Mucosa of descending colon (tissue), 3 donors: ENCODE data around the gene TMEM80. TPM values are rescaled to one million over a fixed set of nuclear protein-coding genes. Genes with fewer than 3 reads are reported as not detected.
A peak's percentile ranks its signal among the peaks of the same experiment; 100 is the strongest.

ENCODE experiments used
- ATAC-seq: fragments of 200-7000 bp; cut with Tn5 transposase; one replicate; pipeline ENCODE4 v1.9.1; 2020; ENCODE audit warnings: mild to moderate bottlenecking, moderate library complexity
- DNase-seq, 3 donors: peaks; one replicate each; pipeline ENCODE4 v3.0.0-alpha.2; 2020
- H3K36me3 ChIP-seq: fragments of 200-600 bp; one replicate; pipeline ENCODE4 v1.8.0; 2021; ENCODE audit warnings: low read depth, mild to moderate bottlenecking
- H3K4me1 ChIP-seq: fragments of 200-600 bp; one replicate; pipeline ENCODE4 v1.8.0; 2021; ENCODE audit warnings: low read depth, mild to moderate bottlenecking
- H3K4me3 ChIP-seq: fragments of 200-600 bp; one replicate; pipeline ENCODE4 v1.8.0; 2021; ENCODE audit warnings: mild to moderate bottlenecking
- H3K9me3 ChIP-seq: fragments of 200-600 bp; one replicate; pipeline ENCODE4 v1.8.0; 2021; ENCODE audit warnings: mild to moderate bottlenecking
- intact Hi-C, 2 donors: fragments of 100-400 bp; cut with DNase I in 1 of 2; cut with micrococcal nuclease in 1 of 2; formaldehyde crosslinking; loops; one replicate each; pipeline versions ENCODE4 v1.11.0 to v1.11.1; 2022; cut with DNase I, micrococcal nuclease
- total RNA-seq, 3 donors: library from RNA; stranded (reverse); fragmentation: NEBNext Ultra II Directional in 2 of 3; extraction: Animal tissue kit (Norgen Biotek cat#: 25700) in 2 of 3; gene quantifications; one replicate each; pipeline versions ENCODE4 v1.2.1 to v1.2.4, GENCODE V29; 2021 to 2023
- TF ChIP-seq, protein P1 (sequence below): fragments of 200-600 bp; IDR thresholded peaks from one replicate; pipeline ENCODE4 v1.8.0; 2022; ENCODE audit warnings: antibody characterized with exemption, mild to moderate bottlenecking
- donor health status: DM: no; HTN: no; CAD: no; lungs with moderate emphysema.
- donor health status: DM: no; HTN: no; CAD: no.
- donor health status: DM: no; HTN: yes; CAD: no.

The TMEM80 gene
- total RNA-seq, 3 donors from 2014 or later, result 31.6 to 43.1 (median 38.0) TPM

DNA sequence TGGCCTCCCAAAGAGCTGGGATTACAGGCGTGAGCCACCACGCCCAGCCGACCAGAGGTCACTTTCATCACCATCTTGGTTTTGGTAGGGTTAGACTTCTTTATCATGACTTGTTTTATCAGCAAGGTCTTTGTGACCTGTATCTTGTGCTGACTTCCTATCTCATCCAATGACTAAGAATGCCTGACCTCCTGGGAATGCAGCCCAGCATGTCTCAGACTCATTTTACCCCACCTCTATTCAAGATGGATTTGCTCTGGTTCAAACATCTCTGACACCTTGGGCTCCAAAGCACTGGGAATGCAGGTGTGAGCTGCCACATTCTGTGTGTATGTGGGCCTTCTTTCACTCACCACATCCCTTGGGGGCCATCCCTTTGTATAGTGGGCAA, 46.5 kb downstream of the TMEM80 start:
- intact Hi-C loops, result no loop called here
- ATAC-seq, result no peak
- no peaks in the 10 kb centered on the region for H3K9me3 ChIP-seq
- no peaks in the 10 kb centered on the region for H3K36me3 ChIP-seq
- DNase-seq, result no peak
- TF ChIP-seq, protein P1, sequence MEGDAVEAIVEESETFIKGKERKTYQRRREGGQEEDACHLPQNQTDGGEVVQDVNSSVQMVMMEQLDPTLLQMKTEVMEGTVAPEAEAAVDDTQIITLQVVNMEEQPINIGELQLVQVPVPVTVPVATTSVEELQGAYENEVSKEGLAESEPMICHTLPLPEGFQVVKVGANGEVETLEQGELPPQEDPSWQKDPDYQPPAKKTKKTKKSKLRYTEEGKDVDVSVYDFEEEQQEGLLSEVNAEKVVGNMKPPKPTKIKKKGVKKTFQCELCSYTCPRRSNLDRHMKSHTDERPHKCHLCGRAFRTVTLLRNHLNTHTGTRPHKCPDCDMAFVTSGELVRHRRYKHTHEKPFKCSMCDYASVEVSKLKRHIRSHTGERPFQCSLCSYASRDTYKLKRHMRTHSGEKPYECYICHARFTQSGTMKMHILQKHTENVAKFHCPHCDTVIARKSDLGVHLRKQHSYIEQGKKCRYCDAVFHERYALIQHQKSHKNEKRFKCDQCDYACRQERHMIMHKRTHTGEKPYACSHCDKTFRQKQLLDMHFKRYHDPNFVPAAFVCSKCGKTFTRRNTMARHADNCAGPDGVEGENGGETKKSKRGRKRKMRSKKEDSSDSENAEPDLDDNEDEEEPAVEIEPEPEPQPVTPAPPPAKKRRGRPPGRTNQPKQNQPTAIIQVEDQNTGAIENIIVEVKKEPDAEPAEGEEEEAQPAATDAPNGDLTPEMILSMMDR, result no peak
- no peak overlapping the region for H3K4me3 ChIP-seq
- H3K4me1 ChIP-seq, result peaks cover 4% of the 10 kb centered on the region

DNA sequence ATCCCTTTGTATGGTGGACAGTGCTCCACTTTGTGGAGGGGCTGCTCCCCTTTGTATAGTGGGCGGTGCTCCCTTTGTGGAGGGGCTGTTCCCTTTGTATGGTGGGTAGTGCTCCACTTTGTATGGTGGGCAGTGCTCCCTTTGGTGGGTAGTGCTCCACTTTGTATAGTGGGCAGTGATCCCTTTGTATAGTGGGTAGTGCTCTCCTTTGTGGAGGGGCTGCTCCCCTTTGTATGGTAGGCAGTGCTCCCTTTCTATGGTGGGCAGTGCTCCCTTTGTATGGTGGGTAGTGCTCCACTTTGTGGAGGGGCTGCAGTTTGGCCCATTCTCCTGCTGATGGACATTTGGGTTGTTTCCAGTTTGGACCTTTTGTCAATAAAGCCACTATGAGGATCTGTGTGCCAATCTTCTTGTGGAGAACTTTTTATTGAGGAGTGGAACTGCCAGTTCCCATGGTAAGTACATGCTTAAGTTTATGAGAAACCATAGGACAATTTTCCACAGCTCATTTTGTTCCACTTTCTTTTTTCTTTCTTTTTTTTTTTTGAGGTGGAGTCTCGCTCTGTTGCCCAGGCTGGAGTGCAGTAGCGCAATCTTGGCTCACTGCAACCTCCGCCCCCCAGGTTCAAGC, 47.1 kb downstream of the TMEM80 start:
- H3K4me1 ChIP-seq, result peaks cover 4% of the 10 kb centered on the region
- TF ChIP-seq, protein P1, result no peak
- H3K9me3 ChIP-seq, result no peaks in the 10 kb centered on the region
- DNase-seq (no peak), ATAC-seq (no peak)
- no peaks in the 10 kb centered on the region for H3K36me3 ChIP-seq
- no peak overlapping the region for H3K4me3 ChIP-seq
- intact Hi-C loops, result no loop called here

DNA sequence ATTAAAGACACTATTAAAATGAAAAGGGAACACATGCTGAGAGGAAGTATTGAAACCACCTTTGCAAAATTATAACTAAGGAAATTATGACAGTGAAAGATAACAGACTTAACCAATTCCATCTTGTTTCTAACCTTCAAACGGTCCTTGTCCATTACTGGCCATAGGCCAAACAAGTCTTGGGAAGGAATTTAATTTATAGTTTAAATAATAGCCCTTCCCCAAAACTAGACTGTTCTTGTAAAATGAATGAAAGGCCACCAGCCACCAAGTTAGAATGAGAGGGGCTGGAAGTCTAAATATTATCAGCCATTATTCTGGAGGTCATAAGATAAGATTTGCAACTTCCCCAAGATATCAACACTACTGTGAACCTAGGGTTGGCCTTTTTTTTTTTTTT, 49.8 kb downstream of the TMEM80 start:
- Histone ChIP-seq H3K9me3 (no peaks in the 10 kb centered on the region), H3K4me1 (peaks cover 21% of the 10 kb centered on the region), H3K36me3 (no peaks in the 10 kb centered on the region), H3K4me3 (no peak overlapping the region)
- DNase-seq (no peak), ATAC-seq (no peak)
- TF ChIP-seq, protein P1, result no peak
- intact Hi-C loops, result no loop called here

DNA sequence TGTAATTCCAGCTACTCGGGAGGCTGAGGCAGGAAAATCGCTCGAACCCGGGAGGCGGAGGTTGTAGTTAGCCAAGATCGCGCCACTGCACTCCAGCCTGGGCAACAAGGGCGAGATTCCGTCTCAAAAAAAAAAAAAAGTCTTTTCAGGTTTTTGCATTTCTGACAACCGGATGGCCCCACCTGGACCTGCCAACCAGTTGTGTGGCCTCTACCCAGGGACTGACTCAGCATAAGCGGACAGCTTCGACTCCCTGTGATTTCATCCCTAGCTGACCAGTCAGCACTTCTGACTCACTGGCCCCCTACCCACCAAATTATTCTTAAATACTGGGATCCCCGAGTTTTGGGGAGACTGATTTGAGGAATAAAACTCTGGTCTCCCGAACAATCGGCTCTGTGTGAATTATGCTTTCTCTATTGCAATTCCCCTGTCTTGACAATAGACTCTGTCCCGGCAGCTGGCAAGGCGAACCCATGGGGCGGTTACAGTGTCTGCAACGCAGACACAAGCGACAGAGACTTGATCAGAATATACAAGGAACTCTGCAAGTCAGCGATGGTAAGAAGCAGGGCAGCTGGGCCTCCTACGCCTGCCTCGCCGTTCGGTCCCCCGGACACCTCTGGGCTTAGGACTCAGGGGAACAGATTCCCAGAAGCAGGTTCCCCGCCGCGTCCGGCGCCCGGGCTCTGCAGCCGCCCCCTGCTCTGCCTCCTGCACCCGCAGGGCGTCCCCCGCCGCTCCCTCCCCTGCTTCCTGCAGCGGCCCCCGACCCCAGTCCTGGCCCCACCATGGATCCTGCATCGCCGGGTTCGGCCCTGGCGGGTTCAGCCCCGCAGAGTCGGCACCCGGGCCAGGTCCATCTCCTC, 50.9 kb downstream of the TMEM80 start:
- peak overlapping the region; percentile 94 for H3K4me3 ChIP-seq
- intact Hi-C loops, result no loop called here
- ATAC-seq, result peak; percentile 45
- no peaks in the 10 kb centered on the region for H3K9me3 ChIP-seq
- no peaks in the 10 kb centered on the region for H3K36me3 ChIP-seq
- DNase-seq, result no peak
- peaks cover 22% of the 10 kb centered on the region for H3K4me1 ChIP-seq
- TF ChIP-seq, protein P1, result no peak

DNA sequence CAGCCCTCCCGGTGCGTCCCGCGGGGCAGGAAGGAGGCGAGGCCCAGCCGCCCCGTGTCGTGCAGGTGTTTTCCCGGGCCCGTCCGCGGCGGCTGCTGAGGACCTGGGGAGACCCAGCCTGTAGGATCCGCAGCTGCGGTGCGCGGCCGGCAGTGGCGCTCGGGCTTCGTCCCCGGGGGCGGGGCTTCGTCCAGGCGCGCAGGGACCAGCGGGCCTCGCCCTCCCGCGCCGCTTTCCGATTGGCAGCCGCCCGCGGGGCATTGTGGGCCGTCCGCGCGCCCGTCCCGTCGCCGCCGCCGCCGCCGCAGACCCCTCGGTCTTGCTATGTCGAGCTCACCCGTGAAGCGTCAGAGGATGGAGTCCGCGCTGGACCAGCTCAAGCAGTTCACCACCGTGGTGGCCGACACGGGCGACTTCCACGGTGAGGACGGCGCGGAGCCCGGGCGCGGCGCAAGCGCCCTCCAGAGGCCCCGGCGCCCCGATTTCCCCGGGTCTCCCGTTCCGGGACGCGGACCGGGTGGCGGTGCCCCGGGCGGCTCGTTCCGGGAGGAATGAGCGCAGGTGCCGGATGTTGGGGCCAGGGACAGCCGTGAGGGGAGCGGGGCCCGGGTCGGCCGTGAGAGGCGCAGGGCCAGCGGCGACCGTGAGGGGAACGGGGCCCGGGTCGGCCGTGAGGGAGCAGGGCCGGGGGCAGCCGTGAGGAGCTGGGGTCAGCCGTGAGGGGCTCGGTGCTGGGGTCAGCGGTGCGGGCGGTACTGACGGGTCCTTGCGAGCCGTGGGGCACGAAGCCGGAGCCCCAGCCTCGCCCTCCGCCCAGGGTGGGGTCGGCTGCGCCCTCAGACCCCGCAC, 51.8 kb downstream of the TMEM80 start, which contains the start of gene TALDO1:
Gene TALDO1 (plus strand): TSS at position 307 of the 849 bp plus-strand sequence. CDS start 18 bp downstream, at position 325.
- DNase-seq (peak; percentile 91 to 94 (median 94)), ATAC-seq (peak; percentile 99)
- intact Hi-C loops, result no loop called here
- TF ChIP-seq, protein P1, result no peak
- Histone ChIP-seq H3K36me3 (no peaks in the 10 kb centered on the region), H3K4me1 (peaks cover 22% of the 10 kb centered on the region), H3K9me3 (no peaks in the 10 kb centered on the region), H3K4me3 (peak within 1 kb of the TSS; percentile 94)
